KMS-11 (cell line): ENCODE measurements around the gene SH3BP1.
A peak's percentile ranks its signal among the peaks of the same experiment; 100 is the strongest.

Experiments used
- H2AFZ ChIP-seq: fragments of 200-600 bp; sonication (generic); 2 replicates; pipeline ENCODE4 v1.6.1; 2016; ENCODE audit warnings: antibody characterized with exemption, mixed run types, low read depth
- H3K27ac ChIP-seq: fragments of 200-600 bp; sonication (generic); 2 replicates; pipeline ENCODE4 v1.6.1; 2016; ENCODE audit warnings: mild to moderate bottlenecking, mixed run types
- H3K27me3 ChIP-seq: fragments of 200-600 bp; sonication (generic); 2 replicates; pipeline ENCODE4 v1.6.1; 2017; ENCODE audit warnings: mild to moderate bottlenecking, low read depth, mixed run types, moderate library complexity; ENCODE audit not compliant: insufficient read depth
- H3K36me3 ChIP-seq: fragments of 200-600 bp; sonication (generic); 2 replicates; pipeline ENCODE4 v1.6.1; 2017; ENCODE audit warnings: mild to moderate bottlenecking, mixed run types; ENCODE audit not compliant: insufficient read depth
- H3K4me1 ChIP-seq: fragments of 200-600 bp; sonication (generic); 2 replicates; pipeline ENCODE4 v1.6.1; 2016; ENCODE audit warnings: mild to moderate bottlenecking, low read depth, mixed run types; ENCODE audit not compliant: poor library complexity, severe bottlenecking
- H3K4me2 ChIP-seq: fragments of 200-600 bp; sonication (generic); 2 replicates; pipeline ENCODE4 v1.7.0; 2016; ENCODE audit warnings: mild to moderate bottlenecking, mixed run types
- H3K4me3 ChIP-seq: fragments of 200-600 bp; sonication (generic); IDR thresholded peaks from 2 replicates; pipeline ENCODE4 v1.6.1; 2017; ENCODE audit warnings: low read depth, low read length, mixed read lengths; ENCODE audit not compliant: insufficient read depth
- H3K79me2 ChIP-seq: fragments of 200-600 bp; sonication (generic); 2 replicates; pipeline ENCODE4 v1.6.1; 2016; ENCODE audit warnings: low read depth, mixed run types; ENCODE audit not compliant: insufficient read depth
- H3K9ac ChIP-seq: fragments of 200-600 bp; sonication (generic); 2 replicates; pipeline ENCODE4 v1.6.1; 2016; ENCODE audit warnings: mild to moderate bottlenecking, mixed run types
- H4K20me1 ChIP-seq: fragments of 200-600 bp; sonication (generic); 2 replicates; pipeline ENCODE4 v1.6.1; 2016; ENCODE audit warnings: mild to moderate bottlenecking, mixed run types; ENCODE audit not compliant: insufficient read depth
- TF ChIP-seq, protein P1 (sequence below): fragments of 200-600 bp; sonication (generic); conservative IDR thresholded peaks from 2 replicates; pipeline ENCODE4 v1.6.1; 2017; ENCODE audit warnings: low read depth, mild to moderate bottlenecking, antibody characterized with exemption, low read length, moderate library complexity, mixed read lengths

SH3BP1 gene

DNA sequence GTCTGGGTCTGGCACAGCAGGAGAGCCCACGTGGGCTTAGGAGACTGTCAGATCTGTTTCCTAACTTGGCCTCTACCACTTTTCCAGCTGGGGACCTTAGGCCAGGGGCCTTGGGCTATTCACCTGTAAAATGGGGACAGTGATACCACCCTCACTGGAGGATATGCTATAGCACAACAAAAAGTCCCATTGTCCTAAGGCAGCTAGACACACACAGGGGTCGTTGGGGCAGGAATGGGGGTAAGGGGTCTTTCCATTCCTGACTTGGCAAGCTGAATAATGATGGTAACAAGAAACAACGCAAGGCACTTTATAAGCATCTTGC is 2.6 kb upstream of the SH3BP1 start:
- Histone ChIP-seq H3K27me3 (no peaks in the 10 kb centered on the region), H3K27ac (peak overlapping the region; percentile 83), H4K20me1 (no peaks in the 10 kb centered on the region), H3K4me2 (peak overlapping the region; percentile 57), H2AFZ (no peak overlapping the region), H3K9ac (no peak overlapping the region; the same call in 1 of the 2 replicates), H3K36me3 (no peaks in the 10 kb centered on the region), H3K4me1 (peaks cover 81% of the 10 kb centered on the region), H3K4me3 (no peak overlapping the region), H3K79me2 (no peaks in the 10 kb centered on the region; the same call in 1 of the 2 replicates)
- TF ChIP-seq, protein P1, sequence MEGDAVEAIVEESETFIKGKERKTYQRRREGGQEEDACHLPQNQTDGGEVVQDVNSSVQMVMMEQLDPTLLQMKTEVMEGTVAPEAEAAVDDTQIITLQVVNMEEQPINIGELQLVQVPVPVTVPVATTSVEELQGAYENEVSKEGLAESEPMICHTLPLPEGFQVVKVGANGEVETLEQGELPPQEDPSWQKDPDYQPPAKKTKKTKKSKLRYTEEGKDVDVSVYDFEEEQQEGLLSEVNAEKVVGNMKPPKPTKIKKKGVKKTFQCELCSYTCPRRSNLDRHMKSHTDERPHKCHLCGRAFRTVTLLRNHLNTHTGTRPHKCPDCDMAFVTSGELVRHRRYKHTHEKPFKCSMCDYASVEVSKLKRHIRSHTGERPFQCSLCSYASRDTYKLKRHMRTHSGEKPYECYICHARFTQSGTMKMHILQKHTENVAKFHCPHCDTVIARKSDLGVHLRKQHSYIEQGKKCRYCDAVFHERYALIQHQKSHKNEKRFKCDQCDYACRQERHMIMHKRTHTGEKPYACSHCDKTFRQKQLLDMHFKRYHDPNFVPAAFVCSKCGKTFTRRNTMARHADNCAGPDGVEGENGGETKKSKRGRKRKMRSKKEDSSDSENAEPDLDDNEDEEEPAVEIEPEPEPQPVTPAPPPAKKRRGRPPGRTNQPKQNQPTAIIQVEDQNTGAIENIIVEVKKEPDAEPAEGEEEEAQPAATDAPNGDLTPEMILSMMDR: no peak

DNA sequence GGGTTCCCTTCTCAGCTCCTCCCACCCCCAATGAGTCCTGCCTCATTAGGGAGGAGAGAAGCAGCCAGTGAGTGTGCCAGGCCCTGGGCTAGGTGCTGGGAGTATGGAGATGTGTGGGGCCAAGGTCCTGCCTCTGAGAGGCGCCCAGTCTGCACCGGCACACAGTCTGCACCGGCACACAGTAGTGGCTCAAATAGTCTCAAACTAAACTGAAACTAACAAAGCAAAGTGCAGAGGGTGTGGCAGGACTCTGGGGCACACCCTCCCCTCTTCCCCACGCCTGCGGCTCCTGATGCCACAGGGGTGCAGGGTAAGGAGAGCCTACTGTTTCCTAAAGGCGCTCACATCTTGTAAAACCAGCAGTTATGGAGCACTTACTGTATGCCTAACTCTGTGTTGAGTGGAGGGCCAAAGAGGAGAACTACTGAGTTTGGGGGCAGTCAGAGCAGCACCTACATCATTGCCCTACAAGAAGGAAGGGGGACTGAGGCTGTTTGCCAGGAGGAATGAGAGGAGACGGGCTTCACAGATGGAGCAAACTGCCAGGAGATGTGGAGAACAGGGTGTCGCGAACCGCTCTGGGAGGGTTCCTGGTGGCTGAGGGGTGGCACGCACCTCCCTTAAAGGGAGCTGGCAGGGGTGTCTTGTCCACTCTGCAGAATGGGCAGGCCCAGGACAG is 939 bp upstream of the SH3BP1 start:
- TF ChIP-seq, protein P1: no peak
- Histone ChIP-seq H3K27me3 (no peaks in the 10 kb centered on the region), H4K20me1 (no peaks in the 10 kb centered on the region), H3K4me1 (peaks cover 65% of the 10 kb centered on the region), H3K9ac (no peak overlapping the region; the same call in 1 of the 2 replicates), H3K79me2 (no peaks in the 10 kb centered on the region; the same call in 1 of the 2 replicates), H3K4me3 (no peak overlapping the region), H2AFZ (peak overlapping the region; percentile 64; the same call in 1 of the 2 replicates), H3K36me3 (no peaks in the 10 kb centered on the region), H3K4me2 (peak overlapping the region; percentile 49), H3K27ac (no peak overlapping the region; the same call in 1 of the 2 replicates)

DNA sequence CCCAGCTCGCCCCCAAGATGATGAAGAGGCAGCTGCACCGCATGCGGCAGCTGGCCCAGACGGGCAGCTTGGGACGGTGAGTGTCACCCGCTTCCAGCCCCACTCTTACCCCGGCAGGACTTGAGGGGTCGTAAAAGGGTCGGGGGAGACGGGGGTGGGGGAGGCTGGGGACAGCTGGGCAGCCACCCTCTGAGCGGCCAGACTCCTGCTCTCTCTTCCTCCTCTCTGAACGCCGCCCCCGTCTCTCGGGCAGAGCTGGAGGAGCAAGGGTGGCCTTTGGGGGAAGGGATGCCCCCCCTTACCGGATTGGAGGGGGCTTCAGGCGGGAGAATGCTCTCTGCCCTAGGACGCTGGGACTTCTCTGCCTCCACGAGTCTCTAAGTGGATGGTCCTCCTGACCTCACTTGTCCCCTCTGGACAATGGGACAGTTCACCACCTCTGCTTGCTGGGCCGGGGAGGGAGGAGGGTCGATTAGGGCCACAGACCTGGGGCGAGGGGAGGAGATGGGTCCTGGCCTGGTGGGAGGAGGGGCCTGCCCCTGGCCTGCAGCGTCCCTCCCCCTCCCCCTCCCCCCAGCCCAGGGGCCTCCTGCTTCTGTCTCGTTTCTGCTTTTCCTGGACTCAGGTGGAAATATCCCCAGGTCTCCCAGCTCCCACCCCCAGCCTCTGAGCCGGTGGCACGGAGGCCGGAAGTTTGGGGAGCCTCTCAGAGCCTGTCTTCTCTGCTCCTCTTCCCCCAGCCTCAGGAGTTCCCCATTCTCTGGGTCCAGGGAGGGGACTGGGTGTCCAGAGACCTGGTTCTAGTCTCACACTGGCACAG is 512 bp downstream of the SH3BP1 start:
- Histone ChIP-seq H3K27ac (no peak overlapping the region), H3K4me1 (peaks cover 50% of the 10 kb centered on the region)
- TF ChIP-seq, protein P1: no peak

GRCh38 chr22:37640591-37641560 is 1.4 kb downstream of the SH3BP1 start:
- peaks cover 42% of the 10 kb centered on the region for H3K4me1 ChIP-seq

More for the DNA sequence above, 512 bp downstream of the SH3BP1 start:
- Histone ChIP-seq H4K20me1 (no peaks in the 10 kb centered on the region), H3K36me3 (no peaks in the 10 kb centered on the region), H3K9ac (peak overlapping the region; percentile 65; the same call in 1 of the 2 replicates), H3K27me3 (no peaks in the 10 kb centered on the region), H3K4me3 (no peak overlapping the region), H2AFZ (peak overlapping the region; percentile 64), H3K4me2 (peak overlapping the region; percentile 49), H3K79me2 (no peaks in the 10 kb centered on the region; the same call in 1 of the 2 replicates)

More at GRCh38 chr22:37640591-37641560, 1.4 kb downstream of the SH3BP1 start:
- peak overlapping the region; percentile 49 for H3K4me2 ChIP-seq
- TF ChIP-seq, protein P1: no peak
- no peaks in the 10 kb centered on the region for H4K20me1 ChIP-seq
- H3K27ac ChIP-seq: no peak overlapping the region
- H3K9ac ChIP-seq: peak overlapping the region; percentile 65; the same call in 1 of the 2 replicates
- H2AFZ ChIP-seq: no peak overlapping the region
- H3K4me3 ChIP-seq: no peak overlapping the region
- no peaks in the 10 kb centered on the region for H3K27me3 ChIP-seq
- H3K36me3 ChIP-seq: no peaks in the 10 kb centered on the region
- H3K79me2 ChIP-seq: no peaks in the 10 kb centered on the region; the same call in 1 of the 2 replicates
